Stimulated activated naive CD8-positive, alpha-beta T cell treated with anti-CD3 and anti-CD28 coated beads, Interleukin-15, Interleukin-2, amounts not matched to agents 100 ng/mL and 50 ng/mL, for 24 hours (primary cell): ENCODE results near the gene C2orf72.

Experiments
- H3K27ac Mint-ChIP-seq: one replicate; pipeline ENCODE4 v1.8.0; 2021; ENCODE audit warnings: mild to moderate bottlenecking, mixed read lengths
- H3K27me3 Mint-ChIP-seq: one replicate; pipeline ENCODE4 v1.8.0; 2021; ENCODE audit warnings: mixed read lengths
- H3K36me3 Mint-ChIP-seq: one replicate; pipeline ENCODE4 v1.8.0; 2021; ENCODE audit warnings: low read depth, mixed read lengths
- H3K4me1 Mint-ChIP-seq: one replicate; pipeline ENCODE4 v1.8.0; 2021; ENCODE audit warnings: low read depth, mixed read lengths
- H3K4me3 Mint-ChIP-seq: one replicate; pipeline ENCODE4 v1.8.0; 2021; ENCODE audit warnings: mild to moderate bottlenecking, mixed read lengths
- H3K9me3 Mint-ChIP-seq: one replicate; pipeline ENCODE4 v1.8.0; 2021; ENCODE audit warnings: mixed read lengths

C2orf72 gene

GRCh38 chr2:231030725-231031124 is 6.6 kb upstream of the C2orf72 start:
- Mint-ChIP-seq H3K27me3 (peaks cover 28% of the 10 kb centered on the region), H3K27ac (no peak overlapping the region), H3K4me3 (no peak overlapping the region), H3K9me3 (no peaks in the 10 kb centered on the region), H3K36me3 (no peaks in the 10 kb centered on the region), H3K4me1 (no peaks in the 10 kb centered on the region)

GRCh38 chr2:231032575-231033140 is 4.7 kb upstream of the C2orf72 start:
- no peak overlapping the region for H3K27ac Mint-ChIP-seq
- H3K4me3 Mint-ChIP-seq, result no peak overlapping the region
- no peaks in the 10 kb centered on the region for H3K36me3 Mint-ChIP-seq
- peaks cover 43% of the 10 kb centered on the region for H3K27me3 Mint-ChIP-seq
- peaks cover 3% of the 10 kb centered on the region for H3K4me1 Mint-ChIP-seq
- H3K9me3 Mint-ChIP-seq, result no peaks in the 10 kb centered on the region

- H3K27ac Mint-ChIP-seq, result no peak overlapping the region
- no peaks in the 10 kb centered on the region for H3K36me3 Mint-ChIP-seq
- H3K27me3 Mint-ChIP-seq, result peaks cover 47% of the 10 kb centered on the region
- H3K9me3 Mint-ChIP-seq, result no peaks in the 10 kb centered on the region
- peaks cover 3% of the 10 kb centered on the region for H3K4me1 Mint-ChIP-seq
- no peak overlapping the region for H3K4me3 Mint-ChIP-seq
Observed at GRCh38 chr2:231033147-231034132, 3.9 kb upstream of the C2orf72 start.

GRCh38 chr2:231034291-231034882 is 2.9 kb upstream of the C2orf72 start:
- Mint-ChIP-seq H3K36me3 (no peaks in the 10 kb centered on the region), H3K4me3 (no peak overlapping the region), H3K27me3 (peaks cover 57% of the 10 kb centered on the region), H3K4me1 (peaks cover 3% of the 10 kb centered on the region), H3K27ac (no peak overlapping the region), H3K9me3 (no peaks in the 10 kb centered on the region)

GRCh38 chr2:231036131-231036530 is 1.2 kb upstream of the C2orf72 start:
- Mint-ChIP-seq H3K36me3 (no peaks in the 10 kb centered on the region), H3K4me3 (no peak overlapping the region), H3K27me3 (peaks cover 74% of the 10 kb centered on the region), H3K27ac (no peak overlapping the region), H3K4me1 (peaks cover 3% of the 10 kb centered on the region), H3K9me3 (no peaks in the 10 kb centered on the region)

GRCh38 chr2:231036578-231037106 is 681 bp upstream of the C2orf72 start:
- Mint-ChIP-seq H3K4me3 (peak overlapping the region; percentile 33), H3K36me3 (no peaks in the 10 kb centered on the region), H3K27ac (no peak overlapping the region), H3K27me3 (peaks cover 76% of the 10 kb centered on the region), H3K9me3 (no peaks in the 10 kb centered on the region), H3K4me1 (peaks cover 3% of the 10 kb centered on the region)

GRCh38 chr2:231037731-231038482 is 584 bp downstream of the C2orf72 start:
- Mint-ChIP-seq H3K27me3 (peaks cover 78% of the 10 kb centered on the region), H3K4me3 (peak overlapping the region; percentile 20), H3K27ac (no peak overlapping the region), H3K9me3 (no peaks in the 10 kb centered on the region), H3K36me3 (no peaks in the 10 kb centered on the region), H3K4me1 (peaks cover 3% of the 10 kb centered on the region)

- Mint-ChIP-seq H3K36me3 (no peaks in the 10 kb centered on the region), H3K4me3 (peak overlapping the region; percentile 20), H3K27ac (no peak overlapping the region), H3K27me3 (peaks cover 74% of the 10 kb centered on the region), H3K9me3 (no peaks in the 10 kb centered on the region), H3K4me1 (peaks cover 3% of the 10 kb centered on the region)
Observed at GRCh38 chr2:231038483-231039293, 1.4 kb downstream of the C2orf72 start.

GRCh38 chr2:231039294-231039664 is 2.0 kb downstream of the C2orf72 start:
- H3K4me1 Mint-ChIP-seq, result peaks cover 3% of the 10 kb centered on the region

GRCh38 chr2:231039821-231040364 is 2.6 kb downstream of the C2orf72 start:
- Mint-ChIP-seq H3K9me3 (no peaks in the 10 kb centered on the region), H3K4me3 (no peak overlapping the region), H3K27me3 (peaks cover 65% of the 10 kb centered on the region), H3K27ac (no peak overlapping the region), H3K4me1 (peaks cover 3% of the 10 kb centered on the region), H3K36me3 (no peaks in the 10 kb centered on the region)

More at GRCh38 chr2:231039294-231039664, 2.0 kb downstream of the C2orf72 start:
- H3K9me3 Mint-ChIP-seq, result no peaks in the 10 kb centered on the region
- no peak overlapping the region for H3K4me3 Mint-ChIP-seq
- no peaks in the 10 kb centered on the region for H3K36me3 Mint-ChIP-seq
- no peak overlapping the region for H3K27ac Mint-ChIP-seq
- H3K27me3 Mint-ChIP-seq, result peaks cover 68% of the 10 kb centered on the region

- Mint-ChIP-seq H3K9me3 (no peaks in the 10 kb centered on the region), H3K27me3 (peaks cover 55% of the 10 kb centered on the region), H3K36me3 (no peaks in the 10 kb centered on the region), H3K27ac (no peak overlapping the region), H3K4me1 (peaks cover 3% of the 10 kb centered on the region), H3K4me3 (no peak overlapping the region)
Observed at GRCh38 chr2:231041061-231041689, 3.9 kb downstream of the C2orf72 start.

GRCh38 chr2:231043796-231044195 is 6.5 kb downstream of the C2orf72 start:
- H3K27me3 Mint-ChIP-seq, result peaks cover 42% of the 10 kb centered on the region
- no peaks in the 10 kb centered on the region for H3K9me3 Mint-ChIP-seq
- H3K4me3 Mint-ChIP-seq, result no peak overlapping the region
- no peaks in the 10 kb centered on the region for H3K36me3 Mint-ChIP-seq
- no peak overlapping the region for H3K27ac Mint-ChIP-seq
- H3K4me1 Mint-ChIP-seq, result no peaks in the 10 kb centered on the region

GRCh38 chr2:231046916-231047273 is 9.6 kb downstream of the C2orf72 start:
- H3K9me3 Mint-ChIP-seq, result no peaks in the 10 kb centered on the region
- peaks cover 22% of the 10 kb centered on the region for H3K27me3 Mint-ChIP-seq
- no peaks in the 10 kb centered on the region for H3K4me1 Mint-ChIP-seq
- no peak overlapping the region for H3K27ac Mint-ChIP-seq
- no peaks in the 10 kb centered on the region for H3K36me3 Mint-ChIP-seq
- H3K4me3 Mint-ChIP-seq, result no peak overlapping the region
